K562 (cell line): ENCODE measurements around the gene DDIT3. TPM values are rescaled to one million over a fixed set of nuclear protein-coding genes. Genes with fewer than 3 reads are reported as not detected.

Source experiments
- BCOR ChIP-seq: fragments of 450-650 bp; IDR thresholded peaks from 2 replicates; pipeline ENCODE4 v1.6.1; 2016
- FOXP1 ChIP-seq: sonication (generic); formaldehyde crosslinking; IDR thresholded peaks from 2 replicates; pipeline ENCODE4 v1.8.0; 2022; ENCODE audit warnings: mild to moderate bottlenecking, missing genetic modification reagents
- GTF2E2 ChIP-seq: fragments of 200-800 bp; sonication (Bioruptor generic); IDR thresholded peaks from 2 replicates; pipeline ENCODE4 v1.6.1; 2016; ENCODE audit warnings: missing genetic modification characterization, missing compliant biosample characterization
- HNRNPK ChIP-seq: fragments of 200-400 bp; formaldehyde crosslinking; IDR thresholded peaks from one replicate; pipeline ENCODE4 v1.6.1; 2018; ENCODE audit warnings: mild to moderate bottlenecking, low read depth, low read length; ENCODE audit not compliant: poor library complexity, severe bottlenecking
- KDM2B ChIP-seq: fragments of 250-450 bp; sonication (Bioruptor Pico); IDR thresholded peaks from 2 replicates; pipeline ENCODE4 v1.8.0; 2021; ENCODE audit warnings: mild to moderate bottlenecking, moderate library complexity
- MAFK ChIP-seq: IDR thresholded peaks from 2 replicates; pipeline ENCODE4 v1.6.1; 2011; ENCODE audit warnings: low read length, improper control_type of control experiment
- MTF1 ChIP-seq: fragments of 250-450 bp; sonication (Bioruptor Pico); IDR thresholded peaks from 2 replicates; pipeline ENCODE4 v1.9.0; 2021; ENCODE audit warnings: moderate library complexity, mild to moderate bottlenecking, inconsistent platforms, borderline replicate concordance
- NELFE ChIP-seq: IDR thresholded peaks from 2 replicates; pipeline ENCODE4 v1.6.1; 2011; ENCODE audit warnings: mild to moderate bottlenecking; ENCODE audit not compliant: insufficient read depth, insufficient read length
- POLR2H ChIP-seq: IDR thresholded peaks from 2 replicates; pipeline ENCODE4 v1.6.1; 2016; ENCODE audit warnings: missing genetic modification characterization, low read depth, mild to moderate bottlenecking, control low read depth, missing compliant biosample characterization, moderate library complexity
- SETDB1 ChIP-seq: IDR thresholded peaks from one replicate; pipeline ENCODE4 v1.6.1; 2012; ENCODE audit warnings: low read length, control low read depth, inconsistent platforms
- SLC30A9 ChIP-seq: fragments of 250-450 bp; sonication (Bioruptor Pico); IDR thresholded peaks from 2 replicates; pipeline ENCODE4 v1.8.0; 2022; ENCODE audit warnings: mild to moderate bottlenecking, moderate library complexity
- SNIP1 ChIP-seq: fragments of 450-650 bp; IDR thresholded peaks from 2 replicates; pipeline ENCODE4 v1.7.1; 2017; ENCODE audit warnings: low read depth, mild to moderate bottlenecking
- YY1 ChIP-seq, 3 experiments: IDR thresholded peaks; 2 replicates each; pipeline ENCODE4 v1.6.1; 2011; ENCODE audit warnings: low read length in 2 of 3, mild to moderate bottlenecking in 2 of 3, moderate library complexity in 2 of 3, borderline replicate concordance in 1 of 3, control low read depth in 1 of 3, low read depth in 1 of 3; ENCODE audit not compliant: insufficient read depth in 3 of 3, insufficient replicate concordance in 2 of 3, control insufficient read depth in 1 of 3, insufficient read length in 1 of 3; ENCODE audit errors: extremely low read depth in 1 of 3
- ZEB2 ChIP-seq: fragments of 450-650 bp; IDR thresholded peaks from 2 replicates; pipeline ENCODE4 v1.6.1; 2016
- ZFP1 ChIP-seq: fragments of 450-650 bp; formaldehyde crosslinking; IDR thresholded peaks from 2 replicates; pipeline ENCODE4 v1.4.0; 2020; ENCODE audit warnings: mild to moderate bottlenecking, mixed read lengths
- ZNF311 ChIP-seq: fragments of 250-450 bp; sonication (Bioruptor Pico); IDR thresholded peaks from 2 replicates; pipeline ENCODE4 v1.4.0; 2020; ENCODE audit warnings: mild to moderate bottlenecking, moderate library complexity
- ZNF699 ChIP-seq: fragments of 250-450 bp; sonication (Bioruptor Pico); IDR thresholded peaks from 2 replicates; pipeline ENCODE4 v1.8.0; 2021; ENCODE audit warnings: mild to moderate bottlenecking, moderate library complexity; ENCODE audit not compliant: insufficient replicate concordance
- ZNF785 ChIP-seq: fragments of 250-450 bp; sonication (Bioruptor Pico); IDR thresholded peaks from 2 replicates; pipeline ENCODE4 v1.4.0; 2020; ENCODE audit warnings: mild to moderate bottlenecking
- ZNF830 ChIP-seq: fragments of 250-450 bp; sonication (Bioruptor Pico); IDR thresholded peaks from 2 replicates; pipeline ENCODE4 v1.5.0; 2021; ENCODE audit warnings: mild to moderate bottlenecking
- ZSCAN32 ChIP-seq: fragments of 450-650 bp; formaldehyde crosslinking; IDR thresholded peaks from 2 replicates; pipeline ENCODE4 v1.4.0; 2020; ENCODE audit warnings: mild to moderate bottlenecking, moderate library complexity
- polyA plus RNA-seq, 8 experiments: library from polyadenylated mRNA; depleted of rRNA in 4 of 8; stranded (reverse) in 5 of 8; unstranded in 3 of 8; fragments of >200 nt; fragmentation: Nextera tagmentation in 2 of 8; fragmentation: Illumina TruSeq in 1 of 8; extraction: Ambion mirVana in 2 of 8; extraction: Trizol in 1 of 8; gene quantifications; 2 replicates each; pipeline versions ENCODE4 v1.2.1 to v1.2.3, GENCODE V29; 2011 to 2014; ENCODE audit warnings: inconsistent platforms in 1 of 8, missing spikeins in 1 of 8
- total RNA-seq, 7 experiments: library from RNA; depleted of rRNA in 6 of 7; stranded (reverse); fragments of >200 nt in 6 of 7; fragmentation: Illumina TruSeq in 2 of 7; extraction: Trizol in 2 of 7; gene quantifications; 2 replicates each; pipeline versions ENCODE4 v1.2.1 to v1.2.3, GENCODE V29; 2011 to 2021; ENCODE audit warnings: low replicate concordance in 1 of 7
- TF ChIP-seq, protein P1 (sequence below): fragments of 200-800 bp; sonication (Bioruptor generic); IDR thresholded peaks from 2 replicates; pipeline ENCODE4 v1.6.1; 2016; ENCODE audit warnings: missing genetic modification characterization, missing compliant biosample characterization
- TF ChIP-seq, protein P2 (sequence below), 3 experiments: IDR thresholded peaks in 2 of 3; conservative IDR thresholded peaks in 1 of 3; 2 replicates each; pipeline ENCODE4 v1.5.1; 2011 to 2012; ENCODE audit warnings: low read length in 3 of 3, mild to moderate bottlenecking in 3 of 3, control low read depth in 2 of 3, improper control_type of control experiment in 1 of 3, inconsistent platforms in 1 of 3, low read depth in 1 of 3, mixed read lengths in 1 of 3, moderate library complexity in 1 of 3; ENCODE audit not compliant: insufficient read depth in 2 of 3

The DDIT3 gene
- total and polyA plus RNA-seq, 9 of the 15 experiments (the other 6 are each of a cell fraction or from before 2014, with no cell fraction given), result 59.1 to 272 (median 89.9) TPM

DNA sequence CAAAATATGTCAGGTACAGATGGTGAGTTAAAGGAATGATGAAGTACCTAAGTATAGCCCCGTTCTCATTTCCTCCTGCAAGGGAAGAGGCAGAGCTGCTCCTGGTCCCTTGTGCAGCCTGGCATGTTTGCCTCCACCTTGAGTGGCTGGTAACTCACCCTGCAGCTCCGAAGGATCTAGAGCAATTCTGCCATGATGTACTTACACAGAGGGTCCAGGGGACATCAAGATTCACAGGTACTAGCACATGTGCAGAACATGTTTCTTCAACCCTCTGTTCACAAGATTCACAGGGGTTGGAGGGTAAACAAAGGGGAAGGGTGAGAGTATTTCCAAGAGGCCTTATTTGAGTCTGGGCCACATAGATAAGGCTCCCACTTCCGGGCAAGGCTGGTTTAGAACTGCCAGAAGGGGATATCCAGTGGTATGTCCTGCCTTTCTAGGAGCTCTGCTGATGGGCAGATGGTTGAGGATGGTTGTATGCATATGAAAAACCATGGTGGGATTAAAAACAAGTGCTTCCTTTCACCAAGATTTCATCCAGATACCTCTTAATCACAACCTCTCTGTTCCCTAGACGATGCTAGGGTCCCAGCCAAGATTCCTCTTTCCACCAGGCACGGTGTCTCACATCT, 18.9 kb upstream of the DDIT3 start (continued):
- TF ChIP-seq ZNF785, result no peak
- TF ChIP-seq HNRNPK, result no peak
- TF ChIP-seq POLR2H (tag), result no peak
- TF ChIP-seq SETDB1, result no peak
- TF ChIP-seq KDM2B, result no peak
- TF ChIP-seq MAFK, result no peak
- TF ChIP-seq, protein P1, sequence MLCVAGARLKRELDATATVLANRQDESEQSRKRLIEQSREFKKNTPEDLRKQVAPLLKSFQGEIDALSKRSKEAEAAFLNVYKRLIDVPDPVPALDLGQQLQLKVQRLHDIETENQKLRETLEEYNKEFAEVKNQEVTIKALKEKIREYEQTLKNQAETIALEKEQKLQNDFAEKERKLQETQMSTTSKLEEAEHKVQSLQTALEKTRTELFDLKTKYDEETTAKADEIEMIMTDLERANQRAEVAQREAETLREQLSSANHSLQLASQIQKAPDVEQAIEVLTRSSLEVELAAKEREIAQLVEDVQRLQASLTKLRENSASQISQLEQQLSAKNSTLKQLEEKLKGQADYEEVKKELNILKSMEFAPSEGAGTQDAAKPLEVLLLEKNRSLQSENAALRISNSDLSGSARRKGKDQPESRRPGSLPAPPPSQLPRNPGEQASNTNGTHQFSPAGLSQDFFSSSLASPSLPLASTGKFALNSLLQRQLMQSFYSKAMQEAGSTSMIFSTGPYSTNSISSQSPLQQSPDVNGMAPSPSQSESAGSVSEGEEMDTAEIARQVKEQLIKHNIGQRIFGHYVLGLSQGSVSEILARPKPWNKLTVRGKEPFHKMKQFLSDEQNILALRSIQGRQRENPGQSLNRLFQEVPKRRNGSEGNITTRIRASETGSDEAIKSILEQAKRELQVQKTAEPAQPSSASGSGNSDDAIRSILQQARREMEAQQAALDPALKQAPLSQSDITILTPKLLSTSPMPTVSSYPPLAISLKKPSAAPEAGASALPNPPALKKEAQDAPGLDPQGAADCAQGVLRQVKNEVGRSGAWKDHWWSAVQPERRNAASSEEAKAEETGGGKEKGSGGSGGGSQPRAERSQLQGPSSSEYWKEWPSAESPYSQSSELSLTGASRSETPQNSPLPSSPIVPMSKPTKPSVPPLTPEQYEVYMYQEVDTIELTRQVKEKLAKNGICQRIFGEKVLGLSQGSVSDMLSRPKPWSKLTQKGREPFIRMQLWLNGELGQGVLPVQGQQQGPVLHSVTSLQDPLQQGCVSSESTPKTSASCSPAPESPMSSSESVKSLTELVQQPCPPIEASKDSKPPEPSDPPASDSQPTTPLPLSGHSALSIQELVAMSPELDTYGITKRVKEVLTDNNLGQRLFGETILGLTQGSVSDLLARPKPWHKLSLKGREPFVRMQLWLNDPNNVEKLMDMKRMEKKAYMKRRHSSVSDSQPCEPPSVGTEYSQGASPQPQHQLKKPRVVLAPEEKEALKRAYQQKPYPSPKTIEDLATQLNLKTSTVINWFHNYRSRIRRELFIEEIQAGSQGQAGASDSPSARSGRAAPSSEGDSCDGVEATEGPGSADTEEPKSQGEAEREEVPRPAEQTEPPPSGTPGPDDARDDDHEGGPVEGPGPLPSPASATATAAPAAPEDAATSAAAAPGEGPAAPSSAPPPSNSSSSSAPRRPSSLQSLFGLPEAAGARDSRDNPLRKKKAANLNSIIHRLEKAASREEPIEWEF, result 0 out of 2 replicates have a peak, but pooled peaks have one; percentile 40
- no peak for TF ChIP-seq ZNF830 (CRISPR knock-in tag)
- TF ChIP-seq MTF1 (CRISPR knock-in tag), result no peak
- TF ChIP-seq NELFE, result no peak
- TF ChIP-seq ZNF699 (CRISPR knock-in tag), result no peak
- 0 out of 2 replicates have a peak, but pooled peaks have one; percentile 69 for TF ChIP-seq ZNF311 (CRISPR knock-in tag)
- TF ChIP-seq BCOR, result no peak
- TF ChIP-seq ZEB2, result peak; percentile 69; the same call in 1 of the 2 replicates
- no peak for TF ChIP-seq GTF2E2 (tag)
- no peak for TF ChIP-seq ZSCAN32 (CRISPR knock-in tag)
- no peak for TF ChIP-seq SLC30A9 (CRISPR knock-in tag)
- TF ChIP-seq SNIP1, result no peak
- TF ChIP-seq, protein P2, sequence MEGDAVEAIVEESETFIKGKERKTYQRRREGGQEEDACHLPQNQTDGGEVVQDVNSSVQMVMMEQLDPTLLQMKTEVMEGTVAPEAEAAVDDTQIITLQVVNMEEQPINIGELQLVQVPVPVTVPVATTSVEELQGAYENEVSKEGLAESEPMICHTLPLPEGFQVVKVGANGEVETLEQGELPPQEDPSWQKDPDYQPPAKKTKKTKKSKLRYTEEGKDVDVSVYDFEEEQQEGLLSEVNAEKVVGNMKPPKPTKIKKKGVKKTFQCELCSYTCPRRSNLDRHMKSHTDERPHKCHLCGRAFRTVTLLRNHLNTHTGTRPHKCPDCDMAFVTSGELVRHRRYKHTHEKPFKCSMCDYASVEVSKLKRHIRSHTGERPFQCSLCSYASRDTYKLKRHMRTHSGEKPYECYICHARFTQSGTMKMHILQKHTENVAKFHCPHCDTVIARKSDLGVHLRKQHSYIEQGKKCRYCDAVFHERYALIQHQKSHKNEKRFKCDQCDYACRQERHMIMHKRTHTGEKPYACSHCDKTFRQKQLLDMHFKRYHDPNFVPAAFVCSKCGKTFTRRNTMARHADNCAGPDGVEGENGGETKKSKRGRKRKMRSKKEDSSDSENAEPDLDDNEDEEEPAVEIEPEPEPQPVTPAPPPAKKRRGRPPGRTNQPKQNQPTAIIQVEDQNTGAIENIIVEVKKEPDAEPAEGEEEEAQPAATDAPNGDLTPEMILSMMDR (IDR thresholded peaks at IDR 0.05 in 2 of 3, conservative IDR thresholded peaks at IDR 0.05 in 1 of 3; ENCODE audit: insufficient read depth in 2 of 3, low read depth in 1 of 3, low read length in 3 of 3), result no peak
- TF ChIP-seq YY1 (IDR thresholded peaks at IDR 0.05; ENCODE audit: borderline replicate concordance in 1 of 3, control insufficient read depth in 1 of 3, extremely low read depth in 1 of 3, insufficient read depth in 3 of 3, insufficient read length in 1 of 3, insufficient replicate concordance in 2 of 3, low read depth in 1 of 3, low read length in 2 of 3), result peak in 1 of 3 experiments; percentile 17
- TF ChIP-seq FOXP1 (CRISPR knock-in tag), result 0 out of 2 replicates have a peak, but pooled peaks have one; percentile 62
- TF ChIP-seq ZFP1 (CRISPR knock-in tag), result no peak
